Body of pancreas (tissue), 4 donors: ENCODE data around the gene TAS1R3. TPM values are rescaled to one million over a fixed set of nuclear protein-coding genes. Genes with fewer than 3 reads are reported as not detected.
A peak's percentile ranks its signal among the peaks of the same experiment; 100 is the strongest.

ENCODE experiments used
- ATAC-seq: fragments of 150-250 bp; one replicate; pipeline ENCODE4 v1.9.1; 2016
- DNase-seq, 4 donors: peaks; one replicate each; pipeline ENCODE4 v3.0.0-alpha.2; 2019
- H3K27ac ChIP-seq, 4 donors: fragments of 200-600 bp; sonication (generic); 1 replicate in 3 of 4; 2 replicates in 1 of 4; pipeline versions ENCODE4 v1.5.1 to v1.6.1; 2016 to 2019; ENCODE audit warnings: mild to moderate bottlenecking in 1 of 4, mixed read lengths in 1 of 4, moderate library complexity in 1 of 4
- H3K27me3 ChIP-seq, 2 donors: fragments of 200-600 bp; sonication (generic); one replicate each; pipeline ENCODE4 v1.6.0; 2016; ENCODE audit warnings: mild to moderate bottlenecking in 1 of 2
- H3K36me3 ChIP-seq, 2 donors: fragments of 200-600 bp; sonication (generic); replicated peaks in 1 of 2; 2 replicates each; pipeline ENCODE4 v1.5.1; 2016; ENCODE audit warnings: low read depth in 2 of 2; ENCODE audit not compliant: insufficient read depth in 1 of 2
- H3K4me1 ChIP-seq: fragments of 200-600 bp; sonication (generic); one replicate; pipeline ENCODE4 v1.6.0; 2016
- H3K4me3 ChIP-seq, 2 donors: fragments of 200-600 bp; sonication (generic); 1 replicate in 1 of 2; 2 replicates in 1 of 2; pipeline ENCODE4 v1.5.1; 2016 to 2019
- H3K9me3 ChIP-seq, 3 donors: fragments of 200-600 bp; sonication (generic); 1 replicate in 2 of 3; 2 replicates in 1 of 3; pipeline ENCODE4 v1.5.1; 2016
- POLR2A ChIP-seq, 3 donors: fragments of 450-650 bp; IDR thresholded peaks; one replicate each; pipeline ENCODE4 v1.6.1; 2016; ENCODE audit warnings: antibody characterized with exemption in 3 of 3, mild to moderate bottlenecking in 2 of 3
- WGBS, 2 donors: methylation state at CpG; one replicate each; pipeline ENCODE4 v1.1.5; 2017; 5-methylcytosine and 5-hydroxymethylcytosine counted together
- intact Hi-C: fragments of 100-400 bp; cut with DNase I; formaldehyde crosslinking; loops from one replicate; pipeline ENCODE4 v1.15.1; 2023
- total RNA-seq, 2 donors: library from RNA; depleted of rRNA; stranded (reverse); fragments of >200 nt; gene quantifications; one replicate each; pipeline ENCODE4 v1.1.0, GENCODE V29; 2016
- TF ChIP-seq, protein P1 (sequence below), 7 experiments: fragments of 450-650 bp in 4 of 7; fragments of 200-600 bp in 3 of 7; sonication (generic) in 3 of 7; IDR thresholded peaks; one replicate each; pipeline ENCODE4 v1.5.1; 2016 to 2019; ENCODE audit warnings: antibody characterized with exemption in 7 of 7

The TAS1R3 gene
- total RNA-seq, 2 donors from 2014 or later, result 0.26 TPM; not detected in 1

- no peaks in the 10 kb centered on the region for H3K36me3 ChIP-seq
- ATAC-seq, result no peak
- peaks cover 27% of the 10 kb centered on the region for H3K4me1 ChIP-seq
- DNase-seq, result no peak
- H3K4me3 ChIP-seq, result no peak overlapping the region
- H3K27ac ChIP-seq, result no peak overlapping the region
- peaks cover 0 to 27% of the 10 kb centered on the region in 2 donors for H3K27me3 ChIP-seq
- WGBS, 2 donors, result 17% methylated on average over 4 of the region's 5 CpGs; no CpG with 5 or more reads in 1 of the 2 donors
- TF ChIP-seq, protein P1, sequence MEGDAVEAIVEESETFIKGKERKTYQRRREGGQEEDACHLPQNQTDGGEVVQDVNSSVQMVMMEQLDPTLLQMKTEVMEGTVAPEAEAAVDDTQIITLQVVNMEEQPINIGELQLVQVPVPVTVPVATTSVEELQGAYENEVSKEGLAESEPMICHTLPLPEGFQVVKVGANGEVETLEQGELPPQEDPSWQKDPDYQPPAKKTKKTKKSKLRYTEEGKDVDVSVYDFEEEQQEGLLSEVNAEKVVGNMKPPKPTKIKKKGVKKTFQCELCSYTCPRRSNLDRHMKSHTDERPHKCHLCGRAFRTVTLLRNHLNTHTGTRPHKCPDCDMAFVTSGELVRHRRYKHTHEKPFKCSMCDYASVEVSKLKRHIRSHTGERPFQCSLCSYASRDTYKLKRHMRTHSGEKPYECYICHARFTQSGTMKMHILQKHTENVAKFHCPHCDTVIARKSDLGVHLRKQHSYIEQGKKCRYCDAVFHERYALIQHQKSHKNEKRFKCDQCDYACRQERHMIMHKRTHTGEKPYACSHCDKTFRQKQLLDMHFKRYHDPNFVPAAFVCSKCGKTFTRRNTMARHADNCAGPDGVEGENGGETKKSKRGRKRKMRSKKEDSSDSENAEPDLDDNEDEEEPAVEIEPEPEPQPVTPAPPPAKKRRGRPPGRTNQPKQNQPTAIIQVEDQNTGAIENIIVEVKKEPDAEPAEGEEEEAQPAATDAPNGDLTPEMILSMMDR (IDR thresholded peaks at IDR 0.05), result no peak
- TF ChIP-seq POLR2A (IDR thresholded peaks at IDR 0.05), result no peak
- intact Hi-C loops, result no loop called here
- H3K9me3 ChIP-seq, result no peaks in the 10 kb centered on the region
Measured at GRCh38 chr1:1352786-1353388, 21.8 kb downstream of the TAS1R3 start.

DNA sequence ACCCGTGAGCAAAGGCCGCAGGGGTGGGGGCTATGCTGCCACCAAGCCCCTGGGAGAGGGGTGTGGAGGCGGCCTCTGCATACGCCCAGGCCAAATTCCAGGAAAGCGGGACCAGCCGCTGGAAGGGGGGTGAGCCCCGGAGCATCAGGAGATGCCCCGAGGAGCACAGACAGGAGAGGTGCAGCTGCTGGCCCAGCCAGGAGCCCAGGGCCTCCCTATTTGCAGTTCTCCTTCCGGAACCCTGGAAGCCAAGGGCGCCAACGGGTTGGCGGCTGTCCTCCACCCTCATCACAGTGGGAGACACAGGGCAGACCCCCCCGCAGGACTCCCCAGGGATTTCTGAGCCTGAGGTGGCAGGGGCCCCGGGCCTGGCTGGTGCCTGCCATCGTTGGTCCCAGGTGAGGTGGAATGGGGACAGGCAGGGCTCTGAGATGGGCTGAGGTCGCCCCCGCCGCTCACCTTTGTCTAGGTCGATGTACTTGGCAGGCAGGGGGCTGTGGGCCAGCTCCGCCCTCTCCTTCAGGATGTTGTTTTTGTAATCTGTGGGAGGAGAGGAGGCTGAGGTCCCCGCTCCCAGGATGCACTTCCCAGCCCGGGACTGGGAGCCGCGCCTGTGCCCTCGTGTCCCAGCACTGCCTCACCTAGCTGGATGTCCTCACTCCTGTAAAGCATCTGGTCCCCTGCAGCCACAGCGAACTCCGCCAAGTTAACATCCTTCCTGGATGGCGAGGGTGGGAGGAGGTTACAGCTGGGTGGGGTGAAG lies 22.5 kb downstream of the TAS1R3 start:
- 11 to 17% methylated on average over 3 to 28 of the region's 28 CpGs for WGBS, 2 donors
- ATAC-seq (no peak), DNase-seq (peak in 1 of 4 donors; percentile 27)
- H3K27me3 ChIP-seq, result peaks cover 0 to 32% of the 10 kb centered on the region in 2 donors
- H3K36me3 ChIP-seq, result no peaks in the 10 kb centered on the region
- no peak overlapping the region for H3K4me3 ChIP-seq
- TF ChIP-seq, protein P1 (IDR thresholded peaks at IDR 0.05), result no peak
- TF ChIP-seq POLR2A (IDR thresholded peaks at IDR 0.05), result no peak
- no peaks in the 10 kb centered on the region for H3K9me3 ChIP-seq
- H3K4me1 ChIP-seq, result peaks cover 22% of the 10 kb centered on the region
- intact Hi-C loops, result no loop called here
- no peak overlapping the region for H3K27ac ChIP-seq

- ATAC-seq (no peak), DNase-seq (peak in 1 of 4 donors; percentile 14)
- H3K4me1 ChIP-seq, result peaks cover 22% of the 10 kb centered on the region
- 8% methylated on average over 89 of the region's 116 CpGs; no CpG with 5 or more reads in 1 of the 2 donors for WGBS, 2 donors
- peaks cover 0 to 32% of the 10 kb centered on the region in 2 donors for H3K27me3 ChIP-seq
- TF ChIP-seq, protein P1 (IDR thresholded peaks at IDR 0.05), result no peak
- TF ChIP-seq POLR2A (IDR thresholded peaks at IDR 0.05), result no peak
- intact Hi-C loops, result no loop called here
- no peak overlapping the region for H3K4me3 ChIP-seq
- H3K36me3 ChIP-seq, result no peaks in the 10 kb centered on the region
- H3K27ac ChIP-seq, result no peak overlapping the region
- H3K9me3 ChIP-seq, result no peaks in the 10 kb centered on the region
Measured at GRCh38 chr1:1354271-1355247, 23.5 kb downstream of the TAS1R3 start.

- peak; percentile 30 for ATAC-seq
- peak in 2 of 4 donors; percentile 38 to 47 for DNase-seq
- H3K4me1 ChIP-seq, result peaks cover 22% of the 10 kb centered on the region
- H3K9me3 ChIP-seq, result no peaks in the 10 kb centered on the region
- intact Hi-C loops, result no loop called here
- no peak overlapping the region for H3K27ac ChIP-seq
- H3K4me3 ChIP-seq, result no peak overlapping the region
- peaks cover 0 to 32% of the 10 kb centered on the region in 2 donors for H3K27me3 ChIP-seq
- H3K36me3 ChIP-seq, result no peaks in the 10 kb centered on the region
- WGBS, 2 donors, result 1% methylated on average over 19 of the region's 52 CpGs; no CpG with 5 or more reads in 1 of the 2 donors
- no peak for TF ChIP-seq POLR2A (IDR thresholded peaks at IDR 0.05)
Measured at GRCh38 chr1:1355416-1355815, 24.3 kb downstream of the TAS1R3 start.
